ENCODE results near the gene TF. TPM values are rescaled to one million over a fixed set of nuclear protein-coding genes. Genes with fewer than 3 reads are reported as not detected.

TF gene
- total RNA-seq, 1 experiment from 2014 or later = 0.09 TPM

DNA sequence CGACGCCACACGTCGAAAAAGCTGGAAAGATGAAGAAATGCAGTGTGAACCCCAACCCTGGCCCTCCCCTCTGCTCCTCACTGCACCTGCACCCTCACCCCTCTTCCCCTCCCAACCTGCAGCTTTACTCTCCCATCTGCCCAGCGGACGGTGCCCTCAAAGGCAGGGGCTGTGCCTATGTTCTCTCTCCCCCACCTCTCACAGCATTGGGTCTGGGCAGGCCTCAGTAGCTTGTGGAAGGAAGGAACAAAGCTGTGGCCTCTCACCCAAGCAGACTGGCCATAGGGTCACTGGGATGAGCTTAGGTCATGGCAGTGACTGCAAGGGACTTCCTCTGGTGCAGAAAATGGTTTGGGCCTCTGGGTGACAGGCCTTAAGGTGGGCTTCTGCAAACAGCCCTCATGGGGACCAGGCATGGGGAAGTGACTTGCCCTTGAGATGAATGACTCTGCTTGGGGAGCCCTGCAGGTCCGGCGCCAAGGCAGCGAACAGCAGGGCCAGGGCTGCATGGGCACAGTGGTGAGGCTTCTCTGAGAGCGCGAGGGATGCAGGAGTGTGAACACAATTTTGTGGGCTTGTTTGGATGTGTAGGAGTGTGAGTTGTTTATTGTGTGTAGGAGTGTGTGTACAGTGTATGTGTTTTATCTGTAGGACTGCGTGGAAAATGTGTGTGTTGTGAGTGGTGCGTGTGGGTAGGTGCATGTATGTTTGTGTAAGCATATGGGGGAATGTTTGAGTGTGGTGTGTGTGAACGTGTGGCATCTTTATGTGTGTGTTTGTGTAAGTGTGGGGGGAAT lies 88.6 kb downstream of the TF start:
- Mint-ChIP-seq H3K27ac (peak overlapping the region in 1 of 3 experiments; percentile 79; a peak in 4 of 7 replicates), H3K36me3 (ENCODE audit: insufficient read depth in 1 of 3, low read depth in 3 of 3) (peaks cover 0 to 3% (median 1%) of the 10 kb centered on the region in 3 experiments; a peak in 1 of 7 replicates)

More for the DNA sequence above, 88.6 kb downstream of the TF start:
- Histone ChIP-seq H2AK5ac (ENCODE audit: insufficient read length, low read length) (no peak overlapping the region), H3K27me3 (ENCODE audit: insufficient read depth, low read length) (no peaks in the 10 kb centered on the region), H3K56ac (ENCODE audit: insufficient read length, low read depth, low read length) (no peak overlapping the region), H2AFZ (ENCODE audit: low read length) (no peak overlapping the region), H3K4me2 (ENCODE audit: insufficient read depth, insufficient read length, low read length) (no peak overlapping the region), H2BK5ac (ENCODE audit: insufficient read length, low read length) (no peak overlapping the region), H3K79me1 (ENCODE audit: insufficient read depth, low read depth, low read length, poor library complexity, severe bottlenecking) (no peaks in the 10 kb centered on the region), H4K8ac (replicated peaks; ENCODE audit: insufficient read length, low read depth, low read length) (no peak overlapping the region), H4K20me1 (ENCODE audit: control insufficient read depth, insufficient read depth, insufficient read length) (no peaks in the 10 kb centered on the region), H3K14ac (ENCODE audit: insufficient read depth, low read length) (no peak overlapping the region), H2BK12ac (ENCODE audit: insufficient read length, low read depth, low read length) (no peak overlapping the region), H2BK15ac (ENCODE audit: low read depth, low read length) (no peak overlapping the region), H2BK120ac (ENCODE audit: low read depth, low read length, poor library complexity, severe bottlenecking) (no peak overlapping the region), H3K23ac (ENCODE audit: insufficient read length, low read depth, low read length) (no peak overlapping the region), H3K27ac (ENCODE audit: insufficient read length, low read depth, low read length) (no peak overlapping the region), H3K23me2 (ENCODE audit: insufficient read length, low read depth, low read length, poor library complexity, severe bottlenecking) (no peaks in the 10 kb centered on the region), H2BK20ac (ENCODE audit: low read depth, low read length, poor library complexity, severe bottlenecking) (no peak overlapping the region), H3K4ac (ENCODE audit: low read depth, low read length) (no peak overlapping the region), H3K79me2 (ENCODE audit: insufficient read depth, low read length) (no peaks in the 10 kb centered on the region), H3K4me1 (ENCODE audit: insufficient read depth, low read length) (no peaks in the 10 kb centered on the region), H3K9me3 (ENCODE audit: control insufficient read depth, low read depth, low read length) (no peaks in the 10 kb centered on the region), H3T11ph (ENCODE audit: low read length) (no peak overlapping the region), H4K91ac (ENCODE audit: insufficient read length, low read depth, low read length) (no peak overlapping the region), H4K5ac (ENCODE audit: insufficient read length, low read depth, low read length) (no peak overlapping the region), H3K9ac (ENCODE audit: extremely low read depth, insufficient read length, low read length) (no peak overlapping the region), H3K18ac (ENCODE audit: insufficient read length, low read depth, low read length) (no peak overlapping the region)
- Mint-ChIP-seq H3K9me3 (no peaks in the 10 kb centered on the region), H3K4me3 (no peak overlapping the region), H3K27me3 (ENCODE audit: low read depth) (no peaks in the 10 kb centered on the region), H3K4me1 (no peaks in the 10 kb centered on the region)
- no peak for TF ChIP-seq CTCF (conservative IDR thresholded peaks at IDR 0.05)
- WGBS (ENCODE audit: extremely low coverage, insufficient read length, low lambda C conversion rate) = 100% methylated on average over 3 of the region's 14 CpGs
- DNase-seq = peak; percentile 22

Data from H9 (cell line).